Tibial nerve (tissue), 4 donors: Measurements from ENCODE around the gene SOS2. TPM values are rescaled to one million over a fixed set of nuclear protein-coding genes. Genes with fewer than 3 reads are reported as not detected.

Experiments
- DNase-seq, 2 donors: peaks; one replicate each; pipeline ENCODE4 v3.0.0-alpha.2; 2019; ENCODE audit warnings: low spot score in 2 of 2
- H3K27ac ChIP-seq, 4 donors: fragments of 200-600 bp; sonication (generic) in 3 of 4; one replicate each; pipeline ENCODE4 v1.5.1; 2017 to 2019; ENCODE audit warnings: mild to moderate bottlenecking in 1 of 4
- H3K27me3 ChIP-seq, 2 donors: fragments of 200-600 bp; sonication (generic) in 1 of 2; one replicate each; pipeline versions ENCODE4 v1.5.1 to v1.6.0; 2017 to 2019
- H3K36me3 ChIP-seq, 3 donors: fragments of 200-600 bp; sonication (generic); one replicate each; pipeline ENCODE4 v1.5.1; 2018 to 2019
- H3K4me1 ChIP-seq, 4 donors: fragments of 200-600 bp; sonication (generic) in 3 of 4; one replicate each; pipeline ENCODE4 v1.5.1; 2017 to 2019
- H3K4me3 ChIP-seq, 4 donors: fragments of 200-600 bp; sonication (generic) in 3 of 4; one replicate each; pipeline ENCODE4 v1.5.1; 2017 to 2019; ENCODE audit warnings: mild to moderate bottlenecking in 1 of 4, moderate library complexity in 1 of 4
- H3K9me3 ChIP-seq, 4 donors: fragments of 200-600 bp; sonication (generic) in 3 of 4; one replicate each; pipeline ENCODE4 v1.5.1; 2017 to 2019
- CTCF ChIP-seq, 5 experiments: fragments of 200-600 bp in 3 of 5; fragments of 450-650 bp in 2 of 5; sonication (generic) in 3 of 5; IDR thresholded peaks; one replicate each; pipeline ENCODE4 v1.5.1; 2016 to 2019; ENCODE audit warnings: antibody characterized with exemption in 5 of 5, mild to moderate bottlenecking in 3 of 5, moderate library complexity in 2 of 5
- EP300 ChIP-seq, 2 donors: sonication (generic); formaldehyde crosslinking; IDR thresholded peaks; one replicate each; pipeline ENCODE4 v1.6.1; 2017; ENCODE audit warnings: antibody characterized with exemption in 2 of 2, mild to moderate bottlenecking in 1 of 2
- POLR2A ChIP-seq, 2 donors: fragments of 450-650 bp; IDR thresholded peaks; one replicate each; pipeline ENCODE4 v1.6.1; 2017; ENCODE audit warnings: antibody characterized with exemption in 2 of 2, mild to moderate bottlenecking in 2 of 2, moderate library complexity in 2 of 2
- WGBS, 2 donors: methylation state at CpG; one replicate each; pipeline ENCODE4 v1.1.5; 2018; 5-methylcytosine and 5-hydroxymethylcytosine counted together
- total RNA-seq, 4 donors: library from RNA; depleted of rRNA; stranded (reverse); fragments of >200 nt; gene quantifications; one replicate each; pipeline ENCODE4 v1.1.0, GENCODE V29; 2016

The SOS2 gene
- total RNA-seq, 4 donors from 2014 or later: 30.9 to 41.5 (median 38.0) TPM

DNA sequence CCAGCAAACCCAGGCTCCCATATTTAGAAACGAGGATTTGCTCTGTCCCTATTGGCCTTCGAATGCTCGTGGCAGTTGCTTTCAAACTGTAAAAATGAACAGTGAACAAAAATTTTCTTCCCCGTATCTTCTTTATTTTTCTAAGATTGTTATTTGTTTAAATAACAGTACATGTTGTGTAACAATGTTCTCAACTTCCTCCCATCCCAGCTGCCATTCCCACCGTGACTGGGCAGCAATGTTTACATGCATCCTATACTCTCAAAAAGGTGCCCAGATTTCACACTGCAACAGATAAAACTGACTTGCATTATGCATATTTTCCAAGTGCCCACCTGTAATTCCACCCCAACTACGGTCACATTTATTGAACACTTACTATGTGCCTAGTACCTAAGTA, 127.8 kb downstream of the SOS2 start:
- no peaks in the 10 kb centered on the region for H3K27me3 ChIP-seq
- H3K36me3 ChIP-seq: peaks cover 0 to 12% (median 0%) of the 10 kb centered on the region in 3 donors
- DNase-seq: no peak
- H3K27ac ChIP-seq: no peak overlapping the region
- WGBS, 2 donors: 85 to 87% methylated on average over 6 of the region's 6 CpGs
- no peak for TF ChIP-seq CTCF (IDR thresholded peaks at IDR 0.05)
- TF ChIP-seq EP300 (IDR thresholded peaks at IDR 0.05): no peak
- no peak for TF ChIP-seq POLR2A (IDR thresholded peaks at IDR 0.05)
- H3K9me3 ChIP-seq: no peaks in the 10 kb centered on the region
- H3K4me3 ChIP-seq: no peak overlapping the region
- no peaks in the 10 kb centered on the region for H3K4me1 ChIP-seq

- Histone ChIP-seq H3K9me3 (no peaks in the 10 kb centered on the region), H3K27me3 (no peaks in the 10 kb centered on the region), H3K4me1 (no peaks in the 10 kb centered on the region), H3K4me3 (no peak overlapping the region), H3K27ac (no peak overlapping the region), H3K36me3 (no peaks in the 10 kb centered on the region)
- no peak for DNase-seq
- WGBS, 2 donors: 95 to 97% methylated on average over 7 of the region's 7 CpGs
- TF ChIP-seq CTCF (IDR thresholded peaks at IDR 0.05) (no peak), POLR2A (IDR thresholded peaks at IDR 0.05) (no peak), EP300 (IDR thresholded peaks at IDR 0.05) (no peak)
Observed at GRCh38 chr14:50101417-50101816, 130.0 kb downstream of the SOS2 start.

- no peaks in the 10 kb centered on the region for H3K36me3 ChIP-seq
- 89 to 93% methylated on average over 2 of the region's 2 CpGs for WGBS, 2 donors
- H3K27me3 ChIP-seq: no peaks in the 10 kb centered on the region
- DNase-seq: no peak
- no peak for TF ChIP-seq EP300 (IDR thresholded peaks at IDR 0.05)
- no peak for TF ChIP-seq CTCF (IDR thresholded peaks at IDR 0.05)
- no peak for TF ChIP-seq POLR2A (IDR thresholded peaks at IDR 0.05)
- no peaks in the 10 kb centered on the region for H3K9me3 ChIP-seq
- H3K4me1 ChIP-seq: no peaks in the 10 kb centered on the region
- H3K27ac ChIP-seq: peak overlapping the region in 1 of 4 donors; percentile 0
- no peak overlapping the region for H3K4me3 ChIP-seq
Observed at GRCh38 chr14:50100805-50101204, 130.6 kb downstream of the SOS2 start.

DNA sequence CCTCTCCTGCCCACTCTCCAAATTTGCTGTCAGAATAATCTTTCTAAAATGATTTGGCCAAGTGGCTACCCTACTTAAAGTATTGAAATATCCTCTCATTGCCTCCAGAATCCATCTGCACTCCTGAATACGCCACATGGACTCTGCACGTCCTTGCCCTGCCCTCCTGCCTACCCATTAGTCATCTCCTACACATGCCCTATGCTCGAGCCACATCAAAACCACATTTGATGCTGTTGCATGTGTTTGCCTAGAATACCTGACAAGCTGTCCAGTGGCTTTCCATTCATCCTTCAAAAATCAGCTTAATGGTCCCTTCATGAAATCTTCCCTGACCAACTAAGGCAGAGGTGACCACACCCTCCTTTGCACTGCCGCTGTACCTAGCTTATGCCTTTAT, 132.0 kb downstream of the SOS2 start:
- no peaks in the 10 kb centered on the region for H3K36me3 ChIP-seq
- no peak for DNase-seq
- TF ChIP-seq EP300 (IDR thresholded peaks at IDR 0.05) (no peak), CTCF (IDR thresholded peaks at IDR 0.05) (no peak), POLR2A (IDR thresholded peaks at IDR 0.05) (no peak)
- no peak overlapping the region for H3K27ac ChIP-seq
- H3K4me1 ChIP-seq: no peaks in the 10 kb centered on the region
- no peaks in the 10 kb centered on the region for H3K9me3 ChIP-seq
- WGBS, 2 donors: 89% methylated on average over 4 of the region's 4 CpGs
- no peak overlapping the region for H3K4me3 ChIP-seq
- H3K27me3 ChIP-seq: no peaks in the 10 kb centered on the region

- WGBS, 2 donors: 73 to 77% methylated on average over 1 of the region's 1 CpG
- Histone ChIP-seq H3K27me3 (no peaks in the 10 kb centered on the region), H3K4me3 (no peak overlapping the region), H3K27ac (peak overlapping the region in 1 of 4 donors; percentile 20), H3K4me1 (no peaks in the 10 kb centered on the region), H3K36me3 (peaks cover 0 to 6% (median 0%) of the 10 kb centered on the region in 3 donors), H3K9me3 (no peaks in the 10 kb centered on the region)
- TF ChIP-seq EP300 (IDR thresholded peaks at IDR 0.05) (no peak), CTCF (IDR thresholded peaks at IDR 0.05) (no peak), POLR2A (IDR thresholded peaks at IDR 0.05) (no peak)
- DNase-seq: no peak
Observed at GRCh38 chr14:50095895-50096294, 135.5 kb downstream of the SOS2 start.
